SK-MEL-5 (cell line): Measurements from ENCODE around the gene OR4B1. TPM values are rescaled to one million over a fixed set of nuclear protein-coding genes. Genes with fewer than 3 reads are reported as not detected.
"Not testable (repeated sequence)": the region's sequence is repeated elsewhere in the genome, so short reads cannot be mapped to it uniquely, and the experiment has no call there.

ENCODE experiments used
- DNase-seq: peaks from one replicate; pipeline ENCODE4 v3.0.0-alpha.2; 2016; ENCODE audit warnings: low read depth, low spot score
- in situ Hi-C: cut with HindIII; loops from 2 replicates; pipeline ENCODE4 v1.10.0; 2016; ENCODE audit warnings: low sequenced_read_pairs, high pct_unique_total_duplicates, low pct_unique_long_range_greater_than_20kb
- polyA plus RNA-seq, 2 experiments: library from polyadenylated mRNA; depleted of rRNA; stranded (reverse); fragments of >200 nt; gene quantifications; 2 replicates each; pipeline ENCODE4 v1.2.3, GENCODE V29; 2015
- total RNA-seq: library from RNA; depleted of rRNA; stranded (reverse); fragments of >200 nt; shearing (Covaris generic); gene quantifications from 2 replicates; pipeline ENCODE4 v1.2.3, GENCODE V29; 2014; rRNA removed

The OR4B1 gene
- total RNA-seq = not detected in 2 replicates
- not detected in 2 replicates for polyA plus RNA-seq (2015; cell fraction: cytosol; rRNA removed)
- polyA plus RNA-seq (2015; cell fraction: nucleus; rRNA removed) = not detected in 2 replicates

GRCh38 chr11:48216510-48216909, at the start of gene OR4B1:
OR4B1 (plus strand) TSS chr11:48216810; CDS start chr11:48216810, 0 bp downstream.
- DNase-seq = no peak
- in situ Hi-C loops = no loop called here

GRCh38 chr11:48167380-48167779, 49.2 kb upstream of the OR4B1 start:
- in situ Hi-C loops = no loop called here
- DNase-seq = no peak

- in situ Hi-C loops = no loop called here
- DNase-seq = no peak
Observed at GRCh38 chr11:48168815-48169214, 47.8 kb upstream of the OR4B1 start.

GRCh38 chr11:48169259-48169658, 47.4 kb upstream of the OR4B1 start:
- DNase-seq = no peak
- in situ Hi-C loops = no loop called here

GRCh38 chr11:48169717-48170116, 46.9 kb upstream of the OR4B1 start:
- in situ Hi-C loops = no loop called here

GRCh38 chr11:48170241-48171233, 46.1 kb upstream of the OR4B1 start:
- DNase-seq = no peak
- in situ Hi-C loops = no loop called here

More at GRCh38 chr11:48169717-48170116, 46.9 kb upstream of the OR4B1 start:
- no peak for DNase-seq

- DNase-seq = peak; percentile 73
- in situ Hi-C loops = no loop called here
Observed at GRCh38 chr11:48172818-48173609, 43.6 kb upstream of the OR4B1 start.

- no peak for DNase-seq
- in situ Hi-C loops = no loop called here
Observed at GRCh38 chr11:48177661-48178060, 38.9 kb upstream of the OR4B1 start.

GRCh38 chr11:48180627-48181026, 36.0 kb upstream of the OR4B1 start:
- DNase-seq = no peak
- in situ Hi-C loops = no loop called here

GRCh38 chr11:48182860-48183526, 33.6 kb upstream of the OR4B1 start:
- no peak for DNase-seq
- in situ Hi-C loops = no loop called here

GRCh38 chr11:48184452-48184851, 32.2 kb upstream of the OR4B1 start:
- in situ Hi-C loops = no loop called here
- peak; percentile 8 for DNase-seq

GRCh38 chr11:48190906-48191654, 25.5 kb upstream of the OR4B1 start:
- in situ Hi-C loops, DNase-seq: not testable (repeated sequence)

- in situ Hi-C loops = no loop called here
- DNase-seq = no peak
Observed at GRCh38 chr11:48193876-48194275, 22.7 kb upstream of the OR4B1 start.

- in situ Hi-C loops = no loop called here
- no peak for DNase-seq
Observed at GRCh38 chr11:48207881-48208280, 8.7 kb upstream of the OR4B1 start.

GRCh38 chr11:48210052-48210451, 6.6 kb upstream of the OR4B1 start:
- in situ Hi-C loops = no loop called here

GRCh38 chr11:48228761-48229160, 12.2 kb downstream of the OR4B1 start:
- in situ Hi-C loops = no loop called here
- no peak for DNase-seq

More at GRCh38 chr11:48210052-48210451, 6.6 kb upstream of the OR4B1 start:
- peak; percentile 50 for DNase-seq

GRCh38 chr11:48230057-48230456, 13.4 kb downstream of the OR4B1 start:
- DNase-seq, in situ Hi-C loops: not testable (repeated sequence)
